Right kidney (tissue), 9 donors: ENCODE results near the gene PSMB4.
"Not testable (repeated sequence)": the region's sequence is repeated elsewhere in the genome, so short reads cannot be mapped to it uniquely, and the experiment has no call there.

Source experiments
- DNase-seq: peaks from one replicate; pipeline ENCODE4 v3.0.0-alpha.2; 2016
- long read RNA-seq, 8 donors: transcript quantifications; one replicate each; lab custom pipeline, GENCODE V29; 2026

Gene PSMB4
- long read RNA-seq, donor 1, transcript PSMB4-201 (7 exons, 964 nt): major isoform, 162 of 379 reads
- long read RNA-seq, donor 1, transcript PSMB4-202 (3 exons, 665 nt): minor isoform, 23 of 379 reads
- long read RNA-seq, donor 1, transcript PSMB4-204 (2 exons, 2,067 nt): minor isoform, 18 of 379 reads
- long read RNA-seq, donor 1, partial matches to known transcripts: 165 of 379 reads
- long read RNA-seq, donor 1, other reads (novel, unspliced or antisense): 5 of 379 reads
- long read RNA-seq, donor 2, transcript PSMB4-206 (3 exons, 986 nt): minor isoform, 11 of 274 reads
- long read RNA-seq, donor 2, transcript PSMB4-201 (7 exons, 964 nt): major isoform, 105 of 274 reads
- long read RNA-seq, donor 2, transcript PSMB4-204 (2 exons, 2,067 nt): minor isoform, 20 of 274 reads
- long read RNA-seq, donor 2, partial matches to known transcripts: 135 of 274 reads
- long read RNA-seq, donor 2, other reads (novel, unspliced or antisense): 0 of 274 reads
- long read RNA-seq, donor 3, transcript PSMB4-201 (7 exons, 964 nt): major isoform, 73 of 143 reads
- long read RNA-seq, donor 3, transcript PSMB4-204 (2 exons, 2,067 nt): minor isoform, 10 of 143 reads
- long read RNA-seq, donor 3, partial matches to known transcripts: 57 of 143 reads
- long read RNA-seq, donor 3, other reads (novel, unspliced or antisense): 0 of 143 reads
- long read RNA-seq, donor 4, transcript PSMB4-201 (7 exons, 964 nt): major isoform, 113 of 285 reads
- long read RNA-seq, donor 4, transcript PSMB4-202 (3 exons, 665 nt): minor isoform, 9 of 285 reads
- long read RNA-seq, donor 4, transcript PSMB4-206 (3 exons, 986 nt): minor isoform, 9 of 285 reads
- long read RNA-seq, donor 4, transcript PSMB4-204 (2 exons, 2,067 nt): minor isoform, 17 of 285 reads
- long read RNA-seq, donor 4, partial matches to known transcripts: 127 of 285 reads
- long read RNA-seq, donor 4, other reads (novel, unspliced or antisense): 6 of 285 reads
- long read RNA-seq, donor 5, transcript PSMB4-206 (3 exons, 986 nt): minor isoform, 7 of 394 reads
- long read RNA-seq, donor 5, transcript PSMB4-201 (7 exons, 964 nt): major isoform, 177 of 394 reads
- long read RNA-seq, donor 5, transcript PSMB4-202 (3 exons, 665 nt): minor isoform, 18 of 394 reads
- long read RNA-seq, donor 5, transcript PSMB4-204 (2 exons, 2,067 nt): minor isoform, 12 of 394 reads
- long read RNA-seq, donor 5, partial matches to known transcripts: 176 of 394 reads
- long read RNA-seq, donor 5, other reads (novel, unspliced or antisense): 0 of 394 reads
- long read RNA-seq, donor 6, transcript PSMB4-201 (7 exons, 964 nt): major isoform, 100 of 242 reads
- long read RNA-seq, donor 6, transcript PSMB4-206 (3 exons, 986 nt): minor isoform, 5 of 242 reads
- long read RNA-seq, donor 6, transcript PSMB4-202 (3 exons, 665 nt): minor isoform, 12 of 242 reads
- long read RNA-seq, donor 6, transcript PSMB4-204 (2 exons, 2,067 nt): minor isoform, 10 of 242 reads
- long read RNA-seq, donor 6, partial matches to known transcripts: 109 of 242 reads
- long read RNA-seq, donor 6, other reads (novel, unspliced or antisense): 5 of 242 reads
- long read RNA-seq, donor 7, transcript PSMB4-202 (3 exons, 665 nt): minor isoform, 17 of 360 reads
- long read RNA-seq, donor 7, transcript PSMB4-204 (2 exons, 2,067 nt): minor isoform, 14 of 360 reads
- long read RNA-seq, donor 7, transcript PSMB4-201 (7 exons, 964 nt): major isoform, 150 of 360 reads
- long read RNA-seq, donor 7, transcript PSMB4-206 (3 exons, 986 nt): minor isoform, 14 of 360 reads
- long read RNA-seq, donor 7, partial matches to known transcripts: 161 of 360 reads
- long read RNA-seq, donor 7, other reads (novel, unspliced or antisense): 0 of 360 reads
- long read RNA-seq, donor 8, transcript PSMB4-206 (3 exons, 986 nt): minor isoform, 11 of 303 reads
- long read RNA-seq, donor 8, transcript PSMB4-201 (7 exons, 964 nt): major isoform, 164 of 303 reads
- long read RNA-seq, donor 8, transcript PSMB4-202 (3 exons, 665 nt): minor isoform, 9 of 303 reads
- long read RNA-seq, donor 8, transcript PSMB4-204 (2 exons, 2,067 nt): minor isoform, 13 of 303 reads
- long read RNA-seq, donor 8, partial matches to known transcripts: 98 of 303 reads
- long read RNA-seq, donor 8, other reads (novel, unspliced or antisense): 5 of 303 reads

- peak; percentile 90 for DNase-seq
Observed at GRCh38 chr1:151399324-151400171, at the start of gene PSMB4. Gene PSMB4 (plus strand): TSS chr1:151399573. CDS start chr1:151399588, 15 bp downstream.

GRCh38 chr1:151350323-151350722, 49.0 kb upstream of the PSMB4 start:
- DNase-seq: not testable (repeated sequence)

DNA sequence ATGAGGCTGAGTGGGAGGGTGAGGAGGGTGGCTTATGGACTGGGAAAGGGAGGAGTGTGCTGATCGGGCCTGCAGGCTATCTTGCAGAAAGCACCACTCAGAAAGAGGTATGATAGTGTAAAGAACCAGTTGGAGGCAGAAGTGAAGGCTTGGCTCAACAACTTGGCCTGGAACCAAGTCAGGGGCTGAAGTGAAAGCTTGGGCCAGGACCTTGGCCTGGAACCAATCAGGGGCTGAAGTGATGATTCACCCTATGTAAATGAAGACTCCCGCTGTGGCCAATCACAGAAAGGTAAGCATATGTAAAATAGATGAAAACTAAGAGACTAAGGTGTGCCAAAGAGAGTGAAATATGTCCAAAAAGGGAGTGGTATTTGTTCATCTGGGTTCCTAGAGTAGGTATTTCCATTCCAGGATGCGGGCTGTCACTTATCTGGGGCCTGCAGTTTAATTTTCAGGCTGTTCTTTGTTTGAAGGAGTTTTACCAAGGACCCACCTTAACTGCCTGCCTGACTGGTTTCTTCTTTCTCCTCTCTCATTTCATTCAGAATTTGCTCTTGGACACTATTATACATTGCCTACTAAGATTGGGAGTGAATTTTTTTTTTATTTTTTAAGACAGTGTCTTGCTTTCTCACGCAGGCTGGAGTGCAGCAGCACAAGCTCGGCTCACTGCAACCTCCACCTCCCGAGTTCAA, 47.2 kb upstream of the PSMB4 start:
- DNase-seq: no peak

DNA sequence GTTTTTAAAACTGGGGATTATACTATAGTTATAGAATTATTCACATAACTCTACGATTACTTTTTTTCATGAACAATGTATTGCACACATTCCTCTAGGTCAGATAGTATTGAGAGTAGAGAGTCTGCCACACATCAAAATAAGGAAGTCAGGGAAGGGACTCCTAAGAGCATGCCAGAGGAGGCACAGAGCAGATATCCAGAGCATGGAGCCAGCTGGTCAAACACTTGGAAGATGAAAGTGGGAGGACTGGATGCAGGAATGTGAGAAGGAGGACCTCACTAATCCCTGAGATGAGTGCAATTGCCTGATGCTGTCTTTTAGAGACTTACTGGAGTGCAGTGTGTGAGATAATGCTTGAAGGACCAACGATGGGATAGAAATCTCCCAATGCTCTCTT, 42.7 kb upstream of the PSMB4 start:
- no peak for DNase-seq

- DNase-seq: no peak
Observed at GRCh38 chr1:151361883-151362282, 37.5 kb upstream of the PSMB4 start.

DNA sequence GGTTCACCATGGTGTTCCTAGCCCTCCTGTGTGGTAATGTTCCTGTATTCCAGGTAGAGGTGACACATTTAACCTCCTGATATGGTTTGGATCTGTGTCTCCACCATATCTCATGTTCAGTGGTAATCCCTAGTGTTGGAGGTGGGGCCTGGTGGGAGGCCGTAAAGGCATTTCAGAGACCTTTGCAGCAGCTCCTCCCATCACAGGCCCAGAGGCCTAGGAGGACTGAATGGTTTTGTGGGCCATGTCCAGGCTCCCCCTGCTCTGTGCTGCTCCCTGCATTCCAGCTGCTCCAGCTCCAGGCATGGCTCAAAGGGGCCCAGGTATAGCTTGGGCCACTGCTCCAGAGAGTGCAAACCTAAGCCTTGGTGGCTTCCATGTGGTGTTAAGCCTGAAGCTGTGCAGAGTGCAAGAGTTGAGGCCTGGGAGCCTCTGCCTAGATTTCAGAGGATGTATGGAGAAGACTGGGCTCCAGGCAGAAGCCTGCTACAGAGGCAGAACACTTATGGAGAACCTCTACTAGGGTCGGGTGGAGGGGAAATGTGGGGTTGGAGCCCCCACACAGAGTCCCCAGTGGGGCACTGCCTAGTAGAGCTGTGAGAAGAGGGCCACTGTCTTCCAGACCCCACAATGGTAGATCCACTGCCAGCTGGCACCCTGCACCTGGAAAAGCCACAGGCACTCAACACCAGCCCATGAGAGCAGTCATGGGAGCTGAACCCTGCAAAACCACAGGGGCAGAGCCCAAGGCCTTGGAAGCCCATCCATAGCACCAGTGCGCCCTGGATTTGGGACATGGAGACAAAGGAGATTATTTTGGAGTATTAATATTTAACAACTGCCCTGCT, 36.8 kb upstream of the PSMB4 start:
- no peak for DNase-seq

GRCh38 chr1:151364996-151365395, 34.4 kb upstream of the PSMB4 start:
- no peak for DNase-seq

DNA sequence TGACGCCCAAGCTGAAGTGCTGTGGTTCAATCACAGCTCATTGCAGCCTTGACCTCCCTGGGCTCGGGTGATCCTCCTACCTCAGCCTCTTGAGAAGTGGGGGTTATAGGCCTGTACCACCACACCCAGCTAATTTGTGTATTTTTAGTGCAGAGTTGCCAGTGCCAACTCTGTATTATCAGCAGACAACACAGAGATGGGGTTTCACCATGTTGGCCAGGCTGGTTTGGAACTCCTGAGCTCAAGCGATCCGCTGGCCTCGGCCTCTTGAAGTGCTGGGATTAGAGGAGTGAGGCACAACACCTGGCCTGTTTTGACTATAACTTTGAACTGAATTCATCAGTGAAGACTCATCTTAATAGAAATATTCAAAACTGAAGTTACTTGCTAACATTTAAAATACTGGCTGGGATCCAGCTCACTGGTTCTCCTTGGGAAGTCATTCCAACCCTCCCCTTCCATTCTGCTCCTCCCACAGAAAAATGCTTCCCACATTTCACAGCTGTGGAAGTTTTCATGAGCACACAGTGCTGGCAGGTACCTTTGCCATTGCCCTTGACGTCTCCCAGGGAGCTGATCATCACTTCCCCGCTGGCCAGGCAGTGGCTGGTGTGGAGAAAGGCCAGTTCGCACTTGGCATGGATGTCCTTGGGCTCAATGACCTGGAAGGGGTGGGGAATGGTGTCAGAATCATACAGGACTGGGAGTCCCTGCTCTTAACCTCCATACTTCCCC, 31.5 kb upstream of the PSMB4 start:
- DNase-seq: no peak

- DNase-seq: no peak
Observed at GRCh38 chr1:151368393-151369301, 30.7 kb upstream of the PSMB4 start.

DNA sequence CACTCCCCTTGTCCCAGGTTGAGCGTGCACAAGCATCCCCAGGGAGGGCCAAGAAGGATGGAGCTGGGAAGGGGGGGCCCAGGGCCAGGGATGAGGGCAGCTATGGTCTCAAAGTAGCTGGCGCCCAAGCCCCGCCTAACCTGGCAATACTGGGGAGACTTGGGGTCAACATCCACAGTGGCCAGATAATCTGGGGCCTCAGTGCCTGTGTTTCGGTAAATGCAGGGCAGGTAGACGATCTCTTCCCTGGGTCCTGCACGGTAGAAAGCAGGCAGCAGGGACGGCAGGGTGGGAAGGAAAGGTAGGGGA, 30.1 kb upstream of the PSMB4 start:
- DNase-seq: no peak

DNA sequence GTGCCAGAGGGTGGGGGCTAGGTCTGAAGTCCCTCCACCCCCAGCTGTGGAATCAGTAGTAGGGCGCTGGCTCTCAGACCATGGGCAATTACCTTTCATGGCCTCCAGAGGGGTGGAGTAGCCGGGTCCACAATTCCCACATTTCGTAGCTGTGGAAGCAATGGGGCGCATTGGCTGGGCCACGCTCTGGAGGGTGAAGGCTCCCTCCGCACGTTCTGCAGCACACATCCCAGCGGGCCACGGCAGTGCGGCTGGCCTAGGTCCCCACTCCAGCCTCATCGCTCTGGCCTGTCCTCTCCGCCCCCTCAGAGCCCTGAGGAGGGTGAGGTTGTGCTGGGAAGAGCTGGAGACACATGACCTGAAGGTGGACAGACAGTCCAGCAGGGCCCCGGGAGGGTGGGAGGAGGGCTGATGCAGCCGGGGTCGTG, 29.7 kb upstream of the PSMB4 start:
- no peak for DNase-seq

DNA sequence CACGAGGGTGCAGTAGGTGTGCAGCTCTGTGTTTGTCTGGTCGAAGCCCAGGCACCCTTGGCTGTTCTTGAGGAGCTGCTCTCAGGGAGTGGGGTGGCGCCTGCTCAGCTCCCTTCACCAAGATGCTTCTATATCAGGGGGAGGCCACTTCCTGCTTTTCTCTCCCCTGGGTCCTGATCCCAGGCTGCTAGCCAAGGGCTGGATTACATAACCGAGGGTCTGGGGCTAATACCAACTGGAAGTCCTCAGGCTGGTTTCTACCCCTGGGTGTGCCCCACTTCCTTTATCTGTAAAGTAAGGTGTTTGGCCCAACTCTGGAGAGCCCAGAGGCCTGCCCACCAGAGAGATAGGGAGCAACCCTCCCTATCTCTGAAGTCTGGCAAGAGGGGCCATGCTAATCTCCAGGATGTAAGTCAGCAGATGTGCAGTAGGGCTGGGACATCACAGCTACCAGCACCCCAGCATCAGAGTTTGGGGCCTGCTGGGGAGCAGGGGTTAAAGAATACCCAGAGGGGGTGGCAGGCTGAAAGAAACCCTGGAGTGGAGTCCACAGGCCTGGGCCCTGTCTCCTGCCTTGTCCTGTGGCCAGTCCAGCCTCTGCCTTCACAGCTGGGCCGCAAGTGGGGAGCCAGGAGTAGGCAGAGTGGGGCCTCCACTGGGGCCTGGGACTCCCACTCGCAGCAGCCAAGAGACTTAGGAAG, 29.0 kb upstream of the PSMB4 start:
- DNase-seq: no peak

- no peak for DNase-seq
Observed at GRCh38 chr1:151371370-151372057, 27.9 kb upstream of the PSMB4 start.

- DNase-seq: peak; percentile 80
Observed at GRCh38 chr1:151372058-151372934, 27.1 kb upstream of the PSMB4 start, which contains the start of gene SELENBP1. Gene SELENBP1 (minus strand): TSS chr1:151372705. CDS start chr1:151372641, 64 bp downstream.
